ENCODE results near the gene LIAS.

- no peak for TF ChIP-seq CTCF (IDR thresholded peaks at IDR 0.05)
- TF ChIP-seq POLR2A (IDR thresholded peaks at IDR 0.05): no peak
These were observed 6.5 kb upstream of the LIAS start for GRCh38 chr4:39452153-39452859.
